G401.6 (cell line): ENCODE measurements around the gene LSM4.
"Not testable (repeated sequence)": the region's sequence is repeated elsewhere in the genome, so short reads cannot be mapped to it uniquely, and the experiment has no call there.

ENCODE experiments used
- FAIRE-seq: peaks from 2 replicates; lab custom pipeline; 2012; peaks lifted over from hg19 to GRCh38; lab: Jason Lieb, UNC

Gene LSM4

GRCh38 chr19:18322759-18323460 lies at the start of gene LSM4:
Gene LSM4, minus strand, starts transcription at chr19:18323076. Its CDS starts 56 bp downstream, at chr19:18323020.
- FAIRE-seq = peak; percentile 95

- no peak for FAIRE-seq
These were observed 45.8 kb upstream of the LSM4 start for GRCh38 chr19:18368504-18369222.

- no peak for FAIRE-seq
These were observed 43.2 kb upstream of the LSM4 start for GRCh38 chr19:18366021-18366435.

- FAIRE-seq = peak; percentile 99
These were observed 42.1 kb upstream of the LSM4 start for GRCh38 chr19:18364826-18365528.

GRCh38 chr19:18364277-18364825 lies 41.5 kb upstream of the LSM4 start:
- not testable (repeated sequence) for FAIRE-seq

GRCh38 chr19:18363787-18364186 lies 40.9 kb upstream of the LSM4 start:
- FAIRE-seq = no peak

- FAIRE-seq = no peak
These were observed 40.2 kb upstream of the LSM4 start for GRCh38 chr19:18362934-18363542.

GRCh38 chr19:18361646-18362045 lies 38.8 kb upstream of the LSM4 start:
- no peak for FAIRE-seq

- FAIRE-seq = no peak
These were observed 34.2 kb upstream of the LSM4 start for GRCh38 chr19:18357041-18357440.

- not testable (repeated sequence) for FAIRE-seq
These were observed 31.9 kb upstream of the LSM4 start for GRCh38 chr19:18354743-18355142.

- FAIRE-seq = no peak
These were observed 30.6 kb upstream of the LSM4 start for GRCh38 chr19:18353378-18354005.

GRCh38 chr19:18351544-18351943 lies 28.7 kb upstream of the LSM4 start:
- FAIRE-seq = no peak

GRCh38 chr19:18350490-18350889 lies 27.6 kb upstream of the LSM4 start:
- no peak for FAIRE-seq

GRCh38 chr19:18349524-18350128 lies 26.8 kb upstream of the LSM4 start:
- peak; percentile 95 for FAIRE-seq

- FAIRE-seq = not testable (repeated sequence)
These were observed 26.0 kb upstream of the LSM4 start for GRCh38 chr19:18348818-18349339.

- no peak for FAIRE-seq
These were observed 25.3 kb upstream of the LSM4 start for GRCh38 chr19:18348171-18348570.

GRCh38 chr19:18346091-18346490 lies 23.2 kb upstream of the LSM4 start:
- FAIRE-seq = no peak

GRCh38 chr19:18345296-18345695 lies 22.4 kb upstream of the LSM4 start:
- no peak for FAIRE-seq

- FAIRE-seq = no peak
These were observed 21.7 kb upstream of the LSM4 start for GRCh38 chr19:18344582-18344950.

- FAIRE-seq = no peak
These were observed 19.3 kb upstream of the LSM4 start for GRCh38 chr19:18342090-18342632.
